GM12873 (cell line): ENCODE data around the gene IL1RAPL1.

Experiments used
- CTCF ChIP-seq: IDR thresholded peaks from 2 replicates; pipeline ENCODE4 v1.5.1; 2012; ENCODE audit warnings: low read depth, mild to moderate bottlenecking, moderate library complexity, low read length, control low read depth; ENCODE audit not compliant: insufficient read depth; ENCODE audit errors: missing control alignments

The IL1RAPL1 gene

GRCh38 chrX:29275928-29276327 lies 688.7 kb downstream of the IL1RAPL1 start:
- TF ChIP-seq CTCF: no peak

GRCh38 chrX:29281078-29281742 lies 694.0 kb downstream of the IL1RAPL1 start:
- no peak for TF ChIP-seq CTCF

- no peak for TF ChIP-seq CTCF
These were observed 698.4 kb downstream of the IL1RAPL1 start for GRCh38 chrX:29285664-29286063.

DNA sequence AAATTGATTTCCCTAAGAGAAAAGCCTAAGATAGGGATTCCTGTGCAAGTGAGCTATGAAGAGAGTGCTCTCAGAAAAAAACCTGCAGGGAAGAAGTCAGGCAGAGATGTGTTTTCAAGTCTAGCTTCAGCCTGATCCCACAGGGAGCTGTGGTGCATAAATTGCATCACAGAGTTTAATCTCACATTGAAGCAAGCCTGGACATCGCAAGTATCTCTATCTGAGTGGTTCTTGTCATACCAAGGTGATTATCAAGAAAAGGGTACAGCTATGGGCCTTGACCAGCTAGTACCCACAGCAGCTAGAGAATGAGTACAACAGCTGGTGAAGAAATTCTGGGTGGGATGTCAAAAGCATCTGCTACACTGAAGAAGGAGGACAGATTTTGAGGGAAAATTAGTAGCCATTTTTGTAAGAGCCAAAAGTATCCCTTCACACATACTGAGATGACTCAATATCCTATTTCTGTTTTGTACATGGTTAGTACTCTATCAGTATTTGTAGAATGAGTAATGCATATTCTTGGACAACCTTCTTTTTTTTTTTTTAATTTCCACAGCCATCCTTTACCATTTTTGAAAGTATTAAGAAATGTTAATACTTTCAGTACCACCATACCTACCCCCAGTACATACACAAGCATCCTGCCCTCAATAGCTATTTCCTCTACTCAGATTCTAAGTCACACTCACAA lies 708.9 kb downstream of the IL1RAPL1 start:
- no peak for TF ChIP-seq CTCF

GRCh38 chrX:29297171-29297800 lies 710.0 kb downstream of the IL1RAPL1 start:
- no peak for TF ChIP-seq CTCF

GRCh38 chrX:29299684-29300083 lies 712.4 kb downstream of the IL1RAPL1 start:
- TF ChIP-seq CTCF: no peak

DNA sequence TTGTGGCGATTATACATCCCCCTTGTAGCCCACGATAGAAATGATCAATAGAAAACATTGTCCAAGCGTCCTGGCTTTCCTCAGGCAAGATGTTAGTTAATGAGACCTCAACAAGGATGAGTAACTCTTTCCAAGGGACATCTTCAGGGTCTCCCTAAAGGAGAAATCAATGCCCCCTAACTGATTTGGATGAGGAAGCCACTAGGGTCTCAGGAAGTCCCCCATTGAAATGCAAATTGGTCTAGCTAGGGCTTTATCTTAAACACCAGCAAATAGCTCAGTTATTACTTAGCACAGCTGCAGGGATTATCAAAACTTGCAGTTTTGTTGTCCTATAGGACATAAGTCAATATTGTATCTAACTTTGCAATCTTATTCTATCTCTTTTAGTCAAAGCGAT lies 721.5 kb downstream of the IL1RAPL1 start:
- TF ChIP-seq CTCF: no peak
